PFSK-1 (cell line): ENCODE results near the gene SALL1.

Experiments used
- POLR2AphosphoS5 ChIP-seq: IDR thresholded peaks from 2 replicates; pipeline ENCODE4 v1.6.1; 2012; ENCODE audit warnings: low read depth, mild to moderate bottlenecking, control low read depth, low read length, moderate library complexity
- TAF1 ChIP-seq: IDR thresholded peaks from 2 replicates; pipeline ENCODE4 v1.6.1; 2012; ENCODE audit warnings: low read length, control low read depth, borderline replicate concordance; ENCODE audit not compliant: insufficient read depth
- TF ChIP-seq, protein P1 (sequence below), 2 experiments: IDR thresholded peaks; 2 replicates each; pipeline versions ENCODE4 v1.6.1 to v1.8.0; 2011 to 2012; ENCODE audit warnings: low read depth in 2 of 2, low read length in 2 of 2, control low read depth in 1 of 2, inconsistent platforms in 1 of 2, mild to moderate bottlenecking in 1 of 2, moderate library complexity in 1 of 2; ENCODE audit not compliant: insufficient read depth in 1 of 2

DNA sequence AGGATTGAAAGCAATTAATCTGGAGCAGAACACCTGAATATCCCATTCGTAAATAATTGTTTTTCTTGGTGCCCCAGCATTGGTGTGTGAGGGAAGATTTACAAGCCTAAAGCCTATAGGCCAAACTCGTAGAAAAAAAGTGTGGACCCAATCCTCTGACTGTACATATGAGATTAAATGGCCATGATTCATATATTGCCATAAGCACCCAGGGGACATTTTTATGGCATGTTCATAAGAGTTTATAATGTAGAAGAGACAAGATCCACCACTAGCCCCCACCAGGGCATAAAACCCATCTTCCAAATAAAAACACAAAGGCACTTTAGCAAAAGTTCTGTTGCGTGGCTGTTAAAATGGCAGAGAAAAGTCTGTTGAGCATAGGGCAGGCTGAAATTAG lies 15.5 kb upstream of the SALL1 start:
- no peak for TF ChIP-seq POLR2AphosphoS5
- TF ChIP-seq, protein P1, sequence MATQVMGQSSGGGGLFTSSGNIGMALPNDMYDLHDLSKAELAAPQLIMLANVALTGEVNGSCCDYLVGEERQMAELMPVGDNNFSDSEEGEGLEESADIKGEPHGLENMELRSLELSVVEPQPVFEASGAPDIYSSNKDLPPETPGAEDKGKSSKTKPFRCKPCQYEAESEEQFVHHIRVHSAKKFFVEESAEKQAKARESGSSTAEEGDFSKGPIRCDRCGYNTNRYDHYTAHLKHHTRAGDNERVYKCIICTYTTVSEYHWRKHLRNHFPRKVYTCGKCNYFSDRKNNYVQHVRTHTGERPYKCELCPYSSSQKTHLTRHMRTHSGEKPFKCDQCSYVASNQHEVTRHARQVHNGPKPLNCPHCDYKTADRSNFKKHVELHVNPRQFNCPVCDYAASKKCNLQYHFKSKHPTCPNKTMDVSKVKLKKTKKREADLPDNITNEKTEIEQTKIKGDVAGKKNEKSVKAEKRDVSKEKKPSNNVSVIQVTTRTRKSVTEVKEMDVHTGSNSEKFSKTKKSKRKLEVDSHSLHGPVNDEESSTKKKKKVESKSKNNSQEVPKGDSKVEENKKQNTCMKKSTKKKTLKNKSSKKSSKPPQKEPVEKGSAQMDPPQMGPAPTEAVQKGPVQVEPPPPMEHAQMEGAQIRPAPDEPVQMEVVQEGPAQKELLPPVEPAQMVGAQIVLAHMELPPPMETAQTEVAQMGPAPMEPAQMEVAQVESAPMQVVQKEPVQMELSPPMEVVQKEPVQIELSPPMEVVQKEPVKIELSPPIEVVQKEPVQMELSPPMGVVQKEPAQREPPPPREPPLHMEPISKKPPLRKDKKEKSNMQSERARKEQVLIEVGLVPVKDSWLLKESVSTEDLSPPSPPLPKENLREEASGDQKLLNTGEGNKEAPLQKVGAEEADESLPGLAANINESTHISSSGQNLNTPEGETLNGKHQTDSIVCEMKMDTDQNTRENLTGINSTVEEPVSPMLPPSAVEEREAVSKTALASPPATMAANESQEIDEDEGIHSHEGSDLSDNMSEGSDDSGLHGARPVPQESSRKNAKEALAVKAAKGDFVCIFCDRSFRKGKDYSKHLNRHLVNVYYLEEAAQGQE (IDR thresholded peaks at IDR 0.05; ENCODE audit: insufficient read depth in 1 of 2, low read depth in 2 of 2, low read length in 2 of 2) = no peak
- TF ChIP-seq TAF1 = no peak
